Superior temporal gyrus (tissue), 1 donor: ENCODE results near the gene C1orf174.

Experiments used
- DNase-seq: peaks from one replicate; pipeline ENCODE4 v3.0.0-alpha.2; 2016; ENCODE audit errors: extremely low spot score

The C1orf174 gene

DNA sequence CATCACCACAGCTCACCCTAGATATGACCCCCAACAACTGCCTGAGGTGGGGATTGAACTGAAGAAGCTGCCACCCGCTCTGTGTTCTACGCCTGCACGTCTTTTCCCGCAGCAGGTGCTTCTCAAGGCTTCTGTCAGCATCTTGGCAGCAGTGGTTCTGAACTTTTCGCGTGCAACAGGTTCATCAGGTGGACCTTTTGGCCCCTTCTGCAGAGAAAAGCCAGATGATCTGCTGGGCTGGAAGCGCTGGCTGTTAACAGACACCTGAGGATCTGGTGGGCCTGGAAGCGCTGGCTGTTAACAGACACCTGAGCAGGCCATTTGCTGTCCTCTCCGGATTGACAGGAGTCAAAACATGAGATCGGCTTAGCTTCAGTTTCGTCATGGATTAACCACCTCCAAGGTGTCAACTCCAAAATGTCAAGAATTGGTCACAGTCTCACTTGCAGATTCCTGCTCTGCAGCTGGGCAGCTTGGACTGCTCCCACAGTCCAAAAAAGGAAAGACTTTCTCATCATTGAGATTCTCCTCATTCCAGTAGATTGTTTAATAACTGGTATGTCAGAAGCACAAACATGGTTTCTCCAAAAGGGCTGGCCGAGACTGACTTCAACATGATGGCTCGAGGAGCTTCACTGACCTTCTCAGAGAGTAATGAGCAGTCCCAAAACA lies 4.7 kb downstream of the C1orf174 start:
- DNase-seq: no peak

DNA sequence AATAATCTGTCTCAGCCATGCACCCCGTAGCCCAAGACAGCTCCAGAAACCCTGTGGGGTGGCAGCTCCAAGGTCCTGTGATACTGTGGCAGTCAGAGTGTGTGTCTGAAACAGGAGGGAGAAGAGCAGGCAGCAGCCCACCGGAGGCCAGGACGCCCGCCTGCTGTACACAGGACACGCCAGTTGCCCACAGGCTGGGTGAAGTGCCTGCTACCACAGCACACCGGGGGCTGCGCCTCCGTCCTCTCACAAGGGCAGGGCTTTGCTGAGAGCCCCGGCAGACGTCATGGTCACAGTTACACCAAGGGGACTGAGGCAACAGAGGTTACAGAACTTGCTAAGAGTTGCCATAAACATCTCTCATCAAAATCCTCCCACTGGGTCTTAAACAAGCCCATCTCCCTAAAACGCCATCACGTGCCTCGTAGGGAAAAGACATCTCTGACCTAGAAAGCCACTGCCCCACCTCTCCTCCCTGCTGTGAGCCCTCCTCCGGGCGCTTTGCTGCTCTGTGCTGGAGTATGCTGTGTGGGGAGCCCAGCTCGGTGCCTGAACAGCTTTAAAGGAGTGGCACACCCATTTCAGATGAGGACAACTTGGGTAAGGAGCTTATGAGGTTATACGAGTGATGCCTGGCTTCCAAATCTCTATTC lies 5.3 kb downstream of the C1orf174 start:
- DNase-seq: no peak

DNA sequence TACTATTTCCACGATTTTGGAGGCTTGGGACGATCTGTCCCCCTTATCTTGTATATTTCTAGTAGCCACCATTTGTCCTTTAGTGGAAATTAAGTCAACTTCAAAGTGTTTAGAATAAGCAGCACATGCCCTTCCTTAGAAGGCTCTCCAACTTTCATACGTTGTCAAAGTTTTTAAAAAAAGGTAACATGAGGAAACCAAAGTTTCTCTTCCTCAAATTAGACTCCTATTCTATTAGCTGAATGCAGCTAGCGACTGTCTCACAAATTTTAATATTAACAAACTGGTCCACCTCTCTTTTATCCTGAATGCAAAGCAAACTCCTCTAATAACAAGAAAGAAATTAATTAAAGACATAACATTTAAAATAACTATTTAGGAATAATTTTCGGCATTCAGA lies 6.9 kb downstream of the C1orf174 start:
- DNase-seq: no peak

DNA sequence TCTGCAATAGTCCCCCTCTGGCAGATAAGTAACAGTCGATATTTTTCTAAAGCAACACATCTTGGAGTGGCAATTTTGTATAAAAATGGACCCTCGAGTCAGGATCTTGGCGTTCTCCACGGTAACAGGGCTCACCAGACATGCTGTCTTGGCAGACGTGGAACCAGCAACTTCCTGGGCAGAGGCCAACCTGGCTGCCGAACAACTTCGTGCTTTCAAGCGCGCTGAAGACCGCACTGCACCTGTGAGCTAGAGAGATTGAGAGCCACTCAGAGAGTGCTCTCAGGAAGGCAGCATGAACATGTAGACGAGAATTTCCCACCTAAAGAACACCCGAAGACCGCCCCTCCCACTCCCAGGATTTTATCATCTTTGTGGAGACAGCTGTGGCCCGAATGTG lies 7.3 kb downstream of the C1orf174 start:
- DNase-seq: peak; percentile 58

DNA sequence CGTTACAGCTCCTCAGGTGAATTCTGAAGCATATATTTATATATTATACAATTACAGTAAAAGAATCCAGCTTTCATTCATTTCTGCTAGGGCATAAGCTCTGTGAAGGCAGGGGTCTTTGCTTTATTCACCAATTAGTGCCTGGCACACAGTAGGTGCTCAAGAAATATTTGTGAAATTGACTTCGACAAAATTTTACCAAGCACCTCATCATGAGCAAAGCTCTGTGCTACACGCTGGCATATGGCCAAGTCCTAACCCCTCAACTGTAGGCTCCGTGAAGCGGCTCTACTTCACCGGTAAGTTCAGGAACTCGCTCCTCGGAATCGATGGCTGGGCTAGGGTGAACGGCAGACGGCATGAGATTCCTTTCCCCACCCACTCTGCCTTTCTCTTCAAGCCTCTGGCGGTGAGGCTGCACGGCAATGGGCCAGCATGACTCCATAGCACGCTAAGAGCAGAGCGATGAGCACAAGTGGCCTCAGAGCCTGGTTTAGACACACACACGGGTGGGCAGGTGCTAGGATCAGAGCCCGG lies 8.7 kb downstream of the C1orf174 start:
- DNase-seq: peak; percentile 20

DNA sequence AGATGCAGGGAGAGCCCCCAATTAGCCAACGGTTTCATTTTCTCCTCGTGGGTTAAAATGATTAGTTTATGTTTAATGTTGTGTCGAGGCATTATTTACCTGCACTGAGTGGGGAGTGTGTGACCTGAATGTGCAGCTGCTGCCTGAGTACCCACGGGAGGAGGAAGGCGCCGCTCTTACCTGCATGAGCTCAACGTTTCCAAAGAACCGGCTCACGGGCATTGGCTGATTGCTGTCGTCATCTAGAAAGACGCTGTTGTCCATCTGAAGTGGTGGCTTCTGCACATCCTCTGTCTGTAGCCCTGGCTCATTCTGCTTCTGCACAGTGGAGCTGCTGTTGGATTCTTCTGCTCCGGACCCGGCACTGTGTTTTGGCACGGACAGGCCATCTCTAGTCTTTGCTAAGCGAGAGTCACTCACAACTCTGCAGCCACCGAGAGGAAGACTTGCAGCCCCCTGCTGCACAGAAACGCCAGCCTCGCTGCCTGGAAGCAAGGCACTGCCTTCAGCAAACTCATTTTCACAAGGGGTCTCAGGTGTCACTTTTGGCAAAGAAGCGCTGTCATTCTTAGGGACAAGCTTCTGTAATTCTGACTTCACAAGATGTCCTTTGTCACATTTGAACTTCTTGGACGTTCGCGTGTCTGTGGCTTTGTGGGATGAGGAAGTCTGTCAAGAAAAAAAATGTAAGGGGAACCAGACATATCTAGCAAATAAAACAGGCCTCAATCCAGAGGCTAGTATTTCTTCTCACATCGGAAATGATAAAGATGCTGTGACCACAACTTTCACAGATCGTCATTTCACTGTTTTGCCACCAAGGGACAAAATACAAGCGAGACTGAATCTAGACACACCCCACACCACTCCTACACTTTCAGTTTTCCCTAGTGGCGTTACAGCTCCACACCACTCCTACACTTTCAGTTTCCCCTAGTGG lies 9.4 kb downstream of the C1orf174 start:
- no peak for DNase-seq

DNA sequence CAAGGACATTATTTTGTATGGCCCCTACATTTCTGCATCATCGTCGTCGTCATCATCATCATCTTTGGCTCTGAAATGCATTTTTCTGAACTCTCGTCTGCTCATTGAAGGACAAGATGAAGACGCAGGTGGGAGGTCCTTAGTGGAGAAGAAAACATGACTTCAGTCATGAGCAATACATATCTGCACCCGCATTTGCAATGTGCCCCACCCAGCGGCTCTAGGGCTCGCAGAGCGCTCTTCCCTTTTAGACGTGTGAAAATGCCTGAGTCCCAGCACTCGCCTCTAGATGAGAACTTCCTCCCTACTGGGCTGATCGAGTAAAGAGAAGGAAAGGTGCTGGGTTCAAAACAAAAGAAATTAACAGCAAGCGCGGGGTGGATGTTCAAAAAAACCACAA lies 10.1 kb downstream of the C1orf174 start:
- no peak for DNase-seq

DNA sequence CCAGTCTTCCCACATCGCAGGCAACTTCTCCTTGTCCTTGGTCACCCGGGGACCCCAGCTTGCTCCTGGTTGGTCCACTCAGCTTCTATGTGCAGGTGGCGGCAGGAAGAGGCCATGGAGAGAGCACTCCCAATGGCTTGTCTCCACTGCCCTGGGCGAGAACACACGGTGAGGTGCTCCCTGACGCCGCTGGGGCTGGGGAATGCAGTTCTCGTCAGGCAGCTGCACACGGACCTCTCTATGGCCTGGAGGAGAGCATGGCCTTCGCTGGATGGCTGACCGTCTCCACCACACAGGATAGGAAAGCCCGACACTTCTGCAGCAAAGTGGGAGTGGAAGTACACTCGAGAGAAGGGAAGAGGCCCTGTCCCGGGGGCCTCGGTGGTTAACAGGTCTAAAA lies 11.8 kb downstream of the C1orf174 start:
- DNase-seq: no peak

DNA sequence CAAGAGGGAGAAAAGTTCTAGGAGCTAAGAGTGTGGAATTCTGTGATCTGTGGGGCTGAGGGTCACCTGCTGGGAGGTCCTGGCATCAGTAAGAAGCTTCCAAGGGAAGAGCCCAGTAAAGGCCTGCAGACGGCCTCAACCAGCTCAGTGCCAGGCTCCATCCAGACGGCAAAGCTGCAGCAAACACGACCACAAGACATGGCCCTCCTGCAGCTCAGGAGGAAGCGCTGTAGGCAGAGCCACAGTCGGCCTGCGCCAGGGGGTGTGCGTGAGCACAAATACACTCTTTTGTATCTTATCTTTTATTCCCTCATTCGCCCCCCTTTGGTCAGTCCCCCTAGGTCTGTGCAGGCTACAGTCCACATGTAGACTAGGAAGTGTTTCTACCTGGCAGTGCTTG lies 13.4 kb downstream of the C1orf174 start:
- DNase-seq: no peak

DNA sequence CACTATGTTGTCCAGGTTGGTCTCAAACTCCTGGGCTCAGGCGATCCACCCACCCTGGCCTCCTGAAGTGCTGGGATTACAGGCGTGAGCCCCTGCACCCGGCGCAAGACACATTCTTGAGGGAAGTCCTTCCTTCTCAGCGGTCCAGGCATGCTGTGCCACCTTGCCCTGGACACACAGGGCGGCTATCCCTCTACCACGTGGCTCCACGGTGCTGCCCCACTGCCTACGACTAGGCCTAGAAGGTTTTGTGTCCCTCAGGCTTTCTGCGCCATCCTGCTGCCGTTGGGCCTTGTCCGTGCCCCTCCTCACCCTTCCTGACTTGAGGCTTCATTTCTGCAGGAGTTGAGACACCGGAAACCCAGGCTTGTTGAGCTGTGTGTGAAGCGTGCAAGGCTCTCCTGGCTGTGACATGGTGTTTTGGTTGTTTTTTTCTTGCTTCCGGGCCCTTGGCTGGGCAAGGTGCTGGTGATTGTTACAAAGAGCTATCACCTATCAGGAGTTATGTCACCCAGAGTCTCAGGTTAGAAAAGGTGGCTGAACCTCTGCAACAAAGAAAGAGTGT lies 13.9 kb downstream of the C1orf174 start:
- DNase-seq: no peak

DNA sequence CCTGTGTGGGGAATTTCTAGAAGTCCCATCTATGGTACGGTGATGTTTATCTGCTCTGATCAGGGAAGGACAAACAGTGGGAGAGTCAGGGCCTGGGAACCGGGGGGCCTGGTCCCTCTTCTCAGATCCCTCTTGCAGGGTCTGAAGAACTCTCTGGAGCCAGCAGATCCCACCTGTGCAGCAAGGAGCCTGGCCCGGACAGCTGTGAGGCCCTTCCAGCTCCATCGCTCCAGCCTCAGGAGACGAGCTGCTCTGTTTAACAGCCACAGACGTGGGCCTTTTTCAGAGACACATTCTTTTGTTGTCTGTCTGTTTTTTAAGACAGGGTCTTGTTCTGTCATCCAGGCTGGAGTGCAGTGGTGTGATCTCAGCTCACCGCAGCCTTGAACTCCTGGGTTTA lies 14.5 kb downstream of the C1orf174 start:
- no peak for DNase-seq

DNA sequence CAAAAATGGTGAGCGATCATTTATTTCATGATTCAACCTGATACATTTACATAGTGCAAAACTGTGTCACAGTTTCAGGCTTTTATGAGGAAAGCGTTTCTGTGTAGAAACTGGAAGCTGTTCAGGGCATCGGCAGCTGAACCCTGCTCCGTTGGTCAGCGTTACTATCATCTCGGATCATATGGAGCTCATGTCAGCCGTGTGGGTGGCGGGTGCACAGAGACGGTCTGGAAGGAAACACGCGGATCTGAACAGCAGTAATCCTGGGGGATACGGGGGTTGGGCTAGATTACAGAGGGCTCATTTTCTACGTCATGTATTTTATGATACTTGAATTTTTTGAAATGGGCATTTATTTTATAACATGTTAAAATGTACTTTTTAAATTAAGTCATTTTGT lies 15.1 kb downstream of the C1orf174 start:
- DNase-seq: no peak

DNA sequence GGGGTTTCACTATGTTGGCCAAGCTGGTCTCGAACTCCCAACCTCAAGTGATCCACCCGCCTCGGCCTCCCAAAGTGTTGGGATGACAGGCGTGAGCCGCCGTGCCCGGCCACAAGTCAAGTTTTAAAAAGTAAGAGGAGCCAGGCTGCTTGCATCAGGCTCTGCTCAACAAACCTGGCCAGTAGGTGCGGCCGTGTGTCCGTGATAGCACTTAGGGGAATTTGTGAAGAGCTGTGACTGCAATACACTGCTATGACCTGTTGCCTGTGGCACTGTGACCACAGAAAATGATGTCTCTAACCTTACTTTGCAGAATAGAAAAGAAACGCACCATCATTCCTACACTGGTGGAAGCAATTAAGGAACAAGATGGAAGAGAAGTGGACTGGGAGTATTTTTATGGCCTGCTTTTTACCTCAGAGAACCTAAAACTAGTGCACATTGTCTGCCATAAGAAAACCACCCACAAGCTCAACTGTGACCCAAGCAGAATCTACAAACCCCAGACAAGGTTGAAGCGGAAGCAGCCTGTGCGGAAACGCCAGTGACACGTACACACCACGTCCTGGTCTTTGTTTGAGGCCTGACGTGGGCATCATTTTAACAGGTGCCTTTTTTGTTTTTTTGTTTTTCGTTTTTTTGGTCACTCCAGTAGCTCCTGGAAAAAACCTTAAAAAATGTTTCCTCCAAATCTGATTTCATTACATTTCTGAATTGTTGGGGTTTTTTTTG lies 16.7 kb downstream of the C1orf174 start:
- DNase-seq: no peak

DNA sequence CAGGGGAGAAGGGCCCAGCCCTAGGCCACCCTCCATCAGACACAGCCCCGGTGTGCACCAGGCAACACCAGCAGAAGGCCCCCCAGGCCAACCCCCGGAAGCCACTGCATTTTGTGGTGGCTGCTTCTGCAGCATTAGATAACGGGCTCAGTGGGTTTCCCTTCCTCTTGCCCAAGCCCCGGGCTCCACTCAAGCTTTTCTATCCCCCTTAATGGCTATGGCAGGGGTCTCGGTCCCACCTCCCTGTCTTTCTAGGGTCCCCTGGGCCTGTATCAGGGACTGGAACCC lies 18.9 kb downstream of the C1orf174 start:
- DNase-seq: no peak

DNA sequence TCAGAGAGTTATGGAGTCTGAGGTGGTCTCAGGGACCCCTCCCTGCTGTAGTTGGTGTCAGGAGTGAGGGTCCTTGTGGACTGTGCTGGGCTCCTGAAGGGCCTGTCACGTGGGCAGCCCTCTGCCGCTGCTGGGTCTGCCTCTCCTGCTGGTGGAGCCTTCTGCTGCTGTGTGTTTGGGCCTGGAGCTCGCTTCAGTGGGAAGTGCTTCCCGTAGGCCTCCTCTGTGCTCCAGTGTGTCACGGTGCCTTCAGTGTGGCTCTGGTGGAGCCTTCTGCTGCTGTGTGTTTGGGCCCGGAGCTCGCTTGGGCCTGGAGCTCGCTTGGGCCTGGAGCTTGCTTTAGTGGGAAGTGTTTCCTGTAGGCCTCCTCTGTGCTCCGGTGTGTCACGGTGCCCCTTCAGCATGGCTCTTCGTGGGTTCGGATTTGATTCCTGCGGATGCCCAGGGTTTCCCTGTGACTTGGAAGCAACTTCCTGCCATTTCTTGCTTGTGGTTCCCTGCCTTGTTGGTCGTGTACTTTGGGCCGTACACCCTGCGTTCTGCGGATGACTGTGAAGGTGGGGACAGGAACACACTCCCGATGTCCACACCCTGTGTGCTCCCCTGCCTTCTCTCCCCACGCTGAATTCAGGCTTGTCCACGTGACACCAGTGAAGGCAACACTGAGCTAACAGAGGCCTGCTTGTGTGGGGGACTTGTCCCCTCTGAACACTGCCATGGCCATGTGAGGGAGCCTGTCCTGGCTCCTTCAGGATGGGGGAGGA lies 19.5 kb downstream of the C1orf174 start:
- DNase-seq: no peak

DNA sequence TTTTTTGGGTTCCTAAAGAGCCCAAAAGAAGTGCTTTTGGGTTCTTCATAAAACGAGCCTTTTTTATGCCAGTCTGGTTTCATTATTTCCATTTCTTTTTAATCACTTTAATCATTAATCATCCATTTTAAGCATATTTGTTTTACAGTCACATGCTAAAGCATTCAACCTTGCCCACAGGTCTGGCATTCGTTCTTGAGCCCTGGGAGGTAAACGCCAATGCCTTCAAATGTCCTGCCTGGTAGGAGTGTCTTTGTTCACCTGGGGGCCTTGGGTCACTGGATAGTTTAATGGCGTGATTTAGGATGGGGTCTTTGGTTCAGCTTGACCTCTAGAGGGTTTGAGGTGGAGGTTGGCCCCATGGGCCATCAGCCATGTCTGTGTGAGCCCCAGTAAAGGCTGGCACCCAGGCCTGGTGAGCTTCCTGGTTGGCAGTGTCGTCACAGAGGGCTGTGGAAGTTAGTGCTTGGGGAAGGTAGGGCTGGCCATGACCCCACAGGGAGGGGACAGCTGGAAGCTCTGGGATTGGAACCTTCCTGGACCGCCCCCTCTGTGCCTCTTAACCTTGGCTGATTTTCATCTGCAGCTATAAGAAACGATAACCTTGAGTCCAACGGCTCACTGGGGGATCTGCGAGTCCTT lies 20.2 kb downstream of the C1orf174 start:
- DNase-seq: no peak

DNA sequence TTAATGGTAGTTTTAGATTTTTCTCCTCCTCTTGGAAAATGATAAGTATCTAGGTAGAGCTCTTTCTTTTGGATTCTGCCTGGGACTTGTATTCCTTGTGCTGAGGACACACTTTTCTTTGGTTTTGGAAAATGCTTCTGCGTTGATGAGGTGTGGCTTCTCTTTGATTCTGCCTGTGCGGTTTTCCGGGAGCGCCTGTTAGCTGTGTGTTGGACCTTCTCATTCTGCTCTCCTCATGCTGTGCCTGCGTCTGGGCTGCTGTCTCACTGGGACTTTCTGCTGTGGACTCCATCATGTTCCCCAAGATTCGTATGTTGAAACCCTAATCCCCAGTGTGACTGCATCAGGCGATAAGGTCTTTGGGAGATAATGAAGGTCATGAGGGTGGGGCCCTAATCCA lies 21.0 kb downstream of the C1orf174 start:
- no peak for DNase-seq

DNA sequence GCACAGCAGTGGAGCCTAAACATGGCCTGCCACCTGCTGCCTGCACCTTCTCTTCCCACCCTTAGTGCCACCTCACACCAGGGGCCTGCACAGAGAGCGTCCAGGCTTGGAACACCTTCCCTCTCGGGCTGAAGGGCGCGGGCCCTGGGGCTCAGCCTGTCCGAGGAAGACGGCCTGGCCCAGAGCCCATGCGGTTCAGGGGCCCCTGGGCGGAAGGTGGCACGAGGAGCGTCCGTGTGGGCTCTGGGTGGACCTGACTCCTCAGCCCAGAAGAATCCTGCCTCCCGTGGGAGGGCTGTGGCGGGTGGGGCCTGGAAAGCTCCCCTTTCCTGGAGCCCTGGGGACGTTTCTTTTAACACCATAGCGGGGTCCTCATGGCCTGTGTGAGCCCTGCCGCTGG lies 23.4 kb downstream of the C1orf174 start:
- DNase-seq: no peak

DNA sequence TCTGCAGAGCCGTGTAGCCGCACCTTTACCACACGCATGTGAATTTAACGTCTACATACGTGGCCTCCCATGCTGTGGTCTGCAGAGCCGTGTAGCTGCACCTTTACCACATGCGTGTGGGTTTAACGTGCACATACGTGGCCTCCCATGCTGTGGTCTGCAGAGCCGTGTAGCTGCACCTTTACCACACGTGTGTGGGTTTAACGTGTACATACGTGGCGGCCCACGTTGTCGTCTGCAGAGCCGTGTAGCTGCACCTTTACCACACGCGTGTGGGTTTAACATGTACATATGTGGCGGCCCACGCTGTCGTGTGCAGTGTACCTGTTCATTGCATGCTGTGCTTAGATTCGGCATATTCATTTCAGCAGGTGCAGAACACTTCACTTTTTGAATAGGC lies 25.3 kb downstream of the C1orf174 start:
- no peak for DNase-seq

DNA sequence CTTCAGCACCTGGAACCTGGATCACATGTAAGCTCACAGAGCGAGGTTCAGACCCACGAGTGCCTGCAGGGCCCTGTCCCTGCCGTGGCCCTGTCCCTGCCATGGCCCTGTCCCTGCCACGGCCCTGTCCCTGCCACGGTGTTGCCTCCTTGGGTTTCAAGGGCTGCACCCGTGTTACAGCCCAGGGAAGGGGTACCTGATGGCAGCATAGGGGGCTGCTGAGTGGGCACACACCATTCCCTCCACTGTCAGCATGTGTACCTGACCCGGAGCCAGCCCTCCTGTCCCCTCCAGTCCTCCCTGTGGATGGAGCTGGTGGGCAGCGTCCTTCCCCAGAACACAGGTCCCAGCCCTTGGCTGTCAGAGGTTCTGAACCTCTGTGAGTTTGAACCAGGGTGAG lies 27.5 kb downstream of the C1orf174 start:
- DNase-seq: no peak

DNA sequence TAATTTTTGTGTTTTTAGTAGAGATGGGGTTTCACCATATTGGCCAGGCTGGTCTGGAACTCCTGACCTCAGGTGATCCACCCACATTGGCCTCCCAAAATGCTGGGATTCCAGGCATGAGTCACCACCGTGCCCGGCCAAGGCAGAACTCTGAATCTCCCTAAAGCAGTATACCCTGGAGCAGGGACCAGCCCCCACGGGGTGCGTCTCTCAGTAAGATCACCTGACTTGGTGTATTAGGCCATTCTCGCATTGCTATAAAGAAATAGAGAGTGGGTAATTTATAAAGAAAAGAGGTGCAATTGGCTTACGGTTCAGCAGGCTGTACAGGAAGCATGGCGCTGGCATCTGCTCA lies 28.6 kb downstream of the C1orf174 start:
- no peak for DNase-seq
